ENCODE data around the gene GRIN2B.

GRIN2B gene

GRCh38 chr12:13968281-13968680, 13.1 kb downstream of the GRIN2B start:
- no peak overlapping the region for H3K27ac Mint-ChIP-seq
- H3K36me3 Mint-ChIP-seq (ENCODE audit: low read depth): no peaks in the 10 kb centered on the region
- no peak for TF ChIP-seq CTCF (IDR thresholded peaks at IDR 0.05)
- no peak for DNase-seq
- H3K4me3 Mint-ChIP-seq: no peak overlapping the region
- H3K27me3 Mint-ChIP-seq (ENCODE audit: low read depth, poor library complexity): peaks cover 24% of the 10 kb centered on the region
- peaks cover 8% of the 10 kb centered on the region for H3K4me1 Mint-ChIP-seq
- H3K9me3 Mint-ChIP-seq: no peaks in the 10 kb centered on the region

GRCh38 chr12:13964666-13965065, 16.7 kb downstream of the GRIN2B start:
- H3K27me3 Mint-ChIP-seq (ENCODE audit: low read depth, poor library complexity): peaks cover 29% of the 10 kb centered on the region
- H3K27ac Mint-ChIP-seq: no peak overlapping the region
- no peak for DNase-seq
- H3K36me3 Mint-ChIP-seq (ENCODE audit: low read depth): no peaks in the 10 kb centered on the region
- H3K4me3 Mint-ChIP-seq: no peak overlapping the region
- H3K9me3 Mint-ChIP-seq: no peaks in the 10 kb centered on the region
- H3K4me1 Mint-ChIP-seq: peaks cover 8% of the 10 kb centered on the region
- TF ChIP-seq CTCF (IDR thresholded peaks at IDR 0.05): no peak

- no peaks in the 10 kb centered on the region for H3K9me3 Mint-ChIP-seq
- H3K27me3 Mint-ChIP-seq (ENCODE audit: low read depth, poor library complexity): peaks cover 27% of the 10 kb centered on the region
- H3K27ac Mint-ChIP-seq: no peak overlapping the region
- TF ChIP-seq CTCF (IDR thresholded peaks at IDR 0.05): peak; percentile 33
- H3K4me1 Mint-ChIP-seq: peaks cover 16% of the 10 kb centered on the region
- H3K36me3 Mint-ChIP-seq (ENCODE audit: low read depth): no peaks in the 10 kb centered on the region
- DNase-seq: peak; percentile 18
- H3K4me3 Mint-ChIP-seq: no peak overlapping the region
Observed at GRCh38 chr12:13962699-13963098, 18.7 kb downstream of the GRIN2B start.

- no peak for DNase-seq
- TF ChIP-seq CTCF (IDR thresholded peaks at IDR 0.05): no peak
- Mint-ChIP-seq H3K4me1 (peaks cover 16% of the 10 kb centered on the region), H3K27me3 (ENCODE audit: low read depth, poor library complexity) (peaks cover 24% of the 10 kb centered on the region), H3K9me3 (no peaks in the 10 kb centered on the region), H3K4me3 (no peak overlapping the region), H3K27ac (no peak overlapping the region), H3K36me3 (ENCODE audit: low read depth) (no peaks in the 10 kb centered on the region)
Observed at GRCh38 chr12:13961971-13962370, 19.4 kb downstream of the GRIN2B start.

GRCh38 chr12:13959131-13959723, 22.2 kb downstream of the GRIN2B start:
- H3K9me3 Mint-ChIP-seq: no peaks in the 10 kb centered on the region

More at GRCh38 chr12:13959131-13959723, 22.2 kb downstream of the GRIN2B start:
- Mint-ChIP-seq H3K36me3 (ENCODE audit: low read depth) (no peaks in the 10 kb centered on the region), H3K27me3 (ENCODE audit: low read depth, poor library complexity) (peaks cover 19% of the 10 kb centered on the region), H3K4me3 (no peak overlapping the region), H3K27ac (no peak overlapping the region), H3K4me1 (peaks cover 16% of the 10 kb centered on the region)
- no peak for DNase-seq
- TF ChIP-seq CTCF (IDR thresholded peaks at IDR 0.05): no peak

Data from nephron progenitor cell (in vitro differentiated cells).